GM19043 (cell line): ENCODE measurements around the gene CRYM.
A peak's percentile ranks its signal among the peaks of the same experiment; 100 is the strongest.
"Not testable (repeated sequence)": the region's sequence is repeated elsewhere in the genome, so short reads cannot be mapped to it uniquely, and the experiment has no call there.

ENCODE experiments used
- ATAC-seq: cut with Tn5 transposase; IDR thresholded peaks from one replicate; pipeline ENCODE4 v1.9.1; 2021; ENCODE audit warnings: low read depth; ENCODE audit not compliant: unreplicated experiment

CRYM gene

GRCh38 chr16:21277927-21278706 lies at the start of gene CRYM:
Gene CRYM, minus strand, starts transcription at chr16:21278290. Its CDS starts 39 bp downstream, at chr16:21278251.
- peak; percentile 46 for ATAC-seq

DNA sequence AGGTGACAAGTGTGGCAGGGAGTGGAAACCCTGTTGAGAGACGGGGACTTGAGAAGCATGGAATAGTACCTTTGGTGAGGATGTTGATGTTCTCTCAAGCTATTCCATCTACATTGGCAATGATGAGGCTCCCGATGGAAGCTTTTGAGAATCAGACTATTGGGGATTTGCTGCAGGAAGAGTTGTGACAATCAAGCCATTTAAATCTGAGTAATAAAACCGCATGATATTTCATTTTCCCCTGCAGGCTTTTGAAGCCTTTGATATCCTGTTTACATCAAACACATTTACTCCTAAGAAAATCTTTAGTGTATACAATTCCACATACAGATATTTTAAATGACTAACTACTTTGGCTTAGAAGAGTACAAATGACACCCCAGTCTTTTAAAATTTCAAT lies 49.0 kb upstream of the CRYM start:
- no peak for ATAC-seq

- ATAC-seq, result no peak
Observed at GRCh38 chr16:21326459-21326858, 48.4 kb upstream of the CRYM start.

GRCh38 chr16:21324267-21324666 lies 46.2 kb upstream of the CRYM start:
- no peak for ATAC-seq

- not testable (repeated sequence) for ATAC-seq
Observed at GRCh38 chr16:21322251-21322650, 44.2 kb upstream of the CRYM start.

DNA sequence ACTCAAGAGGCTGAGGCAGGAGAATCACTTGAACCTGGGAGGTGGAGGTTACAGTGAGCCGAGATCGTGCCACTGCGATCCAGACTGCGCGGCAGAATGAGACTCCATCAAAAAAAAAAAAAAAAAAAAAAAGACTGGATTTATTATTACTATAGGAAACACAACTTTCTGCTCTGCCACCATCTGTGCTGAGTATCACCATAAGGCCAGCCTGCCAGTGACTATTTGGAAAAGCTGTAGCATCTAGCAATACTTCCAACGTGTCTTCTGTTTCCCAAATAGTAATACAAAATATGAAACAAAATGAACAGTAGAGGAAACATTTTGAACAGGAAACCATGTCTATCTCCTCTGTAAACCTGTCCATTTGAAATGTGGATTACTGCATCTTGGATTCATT lies 43.6 kb upstream of the CRYM start:
- ATAC-seq, result no peak

GRCh38 chr16:21314339-21314738 lies 36.2 kb upstream of the CRYM start:
- ATAC-seq, result no peak

GRCh38 chr16:21312863-21313372 lies 34.8 kb upstream of the CRYM start:
- not testable (repeated sequence) for ATAC-seq

DNA sequence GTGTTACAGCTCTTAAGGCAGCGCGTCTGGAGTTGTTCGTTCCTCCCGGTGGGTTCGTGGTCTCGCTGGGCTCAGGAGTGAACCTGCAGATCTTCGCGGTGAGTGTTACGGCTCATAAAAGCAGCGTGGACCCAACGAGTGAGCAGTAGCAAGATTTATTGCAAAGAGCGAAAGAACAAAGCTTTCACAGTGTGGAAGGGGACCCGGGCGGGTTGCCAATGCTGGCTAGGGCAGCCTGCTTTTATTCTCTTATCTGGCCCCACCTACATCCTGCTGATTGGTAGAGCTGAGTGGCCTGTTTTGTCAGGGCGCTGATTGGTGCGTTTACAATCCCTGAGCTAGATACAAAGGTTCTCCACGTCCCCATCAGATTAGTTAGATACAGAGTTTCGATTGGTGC lies 34.0 kb upstream of the CRYM start:
- not testable (repeated sequence) for ATAC-seq

GRCh38 chr16:21306712-21307111 lies 28.6 kb upstream of the CRYM start:
- not testable (repeated sequence) for ATAC-seq

DNA sequence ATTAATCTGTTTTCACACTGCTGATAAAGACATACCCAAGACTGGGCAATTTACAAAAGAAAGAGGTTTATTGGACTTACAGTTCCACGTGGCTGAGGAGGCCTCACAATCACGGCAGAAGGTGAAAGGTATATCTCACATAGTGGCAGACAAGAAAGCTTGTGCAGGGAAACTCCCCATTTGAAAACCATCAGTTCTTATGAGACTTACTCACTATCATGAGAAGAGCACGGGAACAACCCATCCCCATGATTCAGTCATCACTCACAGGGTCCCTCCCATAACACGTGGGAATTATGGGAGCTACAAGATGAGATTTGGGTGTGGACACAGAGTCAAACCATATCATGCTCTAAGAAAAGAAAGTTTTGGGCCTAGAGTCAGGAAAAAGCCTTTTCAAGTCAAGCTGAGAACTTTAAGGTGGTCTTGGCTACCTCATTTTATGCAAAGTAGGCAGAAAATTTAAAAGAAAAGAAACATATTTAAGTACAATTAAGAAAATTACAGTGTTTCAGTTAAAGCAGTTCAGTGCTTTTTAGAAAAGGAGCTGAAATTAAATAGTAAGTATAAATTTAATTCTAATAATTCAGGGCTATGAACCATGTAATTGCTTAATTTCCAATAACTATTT lies 24.9 kb upstream of the CRYM start:
- no peak for ATAC-seq

DNA sequence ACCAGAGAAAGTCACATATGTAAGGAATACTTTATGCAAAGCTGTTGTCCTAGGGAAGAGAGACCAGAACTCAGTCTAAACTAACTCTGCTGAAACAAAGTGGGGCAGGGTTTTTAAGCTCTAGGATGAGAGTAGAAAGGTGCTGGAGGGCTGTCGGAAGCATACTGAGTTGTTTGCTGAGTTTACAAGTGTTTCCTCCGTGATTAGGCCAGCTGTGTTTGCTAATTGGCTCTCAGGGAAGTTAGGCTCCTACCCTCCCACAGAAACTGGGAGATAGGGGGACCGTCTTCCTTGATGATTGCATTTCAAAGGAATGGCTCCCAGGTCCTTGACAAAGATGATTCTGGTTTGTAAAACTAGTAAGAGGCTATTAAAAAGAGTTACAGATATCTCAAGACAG lies 24.4 kb upstream of the CRYM start:
- ATAC-seq, result no peak

DNA sequence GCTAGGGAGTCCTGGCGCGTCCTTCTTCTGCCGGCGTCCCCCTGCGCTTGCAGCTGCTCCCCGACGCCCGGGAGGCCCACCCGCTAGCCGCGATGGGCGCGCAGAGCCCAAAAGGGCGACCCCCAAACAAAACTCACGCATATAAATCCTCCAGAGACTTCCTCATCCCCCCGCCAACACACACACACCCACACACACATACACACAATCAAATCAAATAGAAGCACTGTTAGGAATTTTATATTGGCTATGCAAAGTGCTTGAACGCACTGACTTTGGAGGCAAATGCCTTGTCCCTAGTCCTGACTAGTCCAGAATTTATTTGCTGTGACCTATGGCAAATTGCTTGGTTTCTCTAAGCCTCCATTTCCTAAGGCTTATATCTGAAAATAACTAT lies 23.8 kb upstream of the CRYM start:
- no peak for ATAC-seq

DNA sequence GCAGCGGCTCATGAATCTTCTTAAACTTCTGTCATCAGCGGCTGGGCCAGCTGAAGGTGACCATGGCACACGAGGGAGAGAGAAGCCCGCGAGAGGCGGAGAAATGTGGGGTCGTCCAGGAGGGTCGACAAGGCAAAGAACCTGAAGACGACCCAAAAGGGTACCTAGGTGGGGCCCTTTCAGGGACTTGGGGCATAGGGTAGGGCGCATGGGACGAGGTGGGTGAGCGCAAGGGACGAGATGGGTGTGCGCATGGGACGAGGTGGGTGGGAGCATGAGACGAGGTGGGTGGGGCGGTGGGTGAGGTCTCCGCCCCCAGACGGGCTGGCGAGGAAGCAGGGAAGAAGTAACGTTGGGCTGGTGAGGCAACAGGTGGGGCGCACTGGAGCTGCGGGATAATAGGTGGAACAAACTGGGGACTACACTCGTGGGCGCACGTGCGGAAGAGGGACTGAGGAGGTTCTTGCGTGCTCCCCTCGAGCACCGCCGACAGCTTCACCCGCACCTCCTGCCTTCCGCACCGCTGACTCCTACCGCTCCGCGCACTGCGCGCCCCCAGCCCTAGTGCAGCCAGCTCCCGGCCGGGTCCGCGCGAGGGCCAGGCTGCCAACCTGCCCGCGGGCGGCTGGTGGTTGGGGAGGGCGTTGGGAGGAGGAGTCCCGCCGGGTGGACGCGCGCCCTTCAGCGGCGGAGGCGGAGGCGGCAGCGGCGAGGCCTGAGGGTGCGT lies 23.2 kb upstream of the CRYM start:
- ATAC-seq, result peak; percentile 46

DNA sequence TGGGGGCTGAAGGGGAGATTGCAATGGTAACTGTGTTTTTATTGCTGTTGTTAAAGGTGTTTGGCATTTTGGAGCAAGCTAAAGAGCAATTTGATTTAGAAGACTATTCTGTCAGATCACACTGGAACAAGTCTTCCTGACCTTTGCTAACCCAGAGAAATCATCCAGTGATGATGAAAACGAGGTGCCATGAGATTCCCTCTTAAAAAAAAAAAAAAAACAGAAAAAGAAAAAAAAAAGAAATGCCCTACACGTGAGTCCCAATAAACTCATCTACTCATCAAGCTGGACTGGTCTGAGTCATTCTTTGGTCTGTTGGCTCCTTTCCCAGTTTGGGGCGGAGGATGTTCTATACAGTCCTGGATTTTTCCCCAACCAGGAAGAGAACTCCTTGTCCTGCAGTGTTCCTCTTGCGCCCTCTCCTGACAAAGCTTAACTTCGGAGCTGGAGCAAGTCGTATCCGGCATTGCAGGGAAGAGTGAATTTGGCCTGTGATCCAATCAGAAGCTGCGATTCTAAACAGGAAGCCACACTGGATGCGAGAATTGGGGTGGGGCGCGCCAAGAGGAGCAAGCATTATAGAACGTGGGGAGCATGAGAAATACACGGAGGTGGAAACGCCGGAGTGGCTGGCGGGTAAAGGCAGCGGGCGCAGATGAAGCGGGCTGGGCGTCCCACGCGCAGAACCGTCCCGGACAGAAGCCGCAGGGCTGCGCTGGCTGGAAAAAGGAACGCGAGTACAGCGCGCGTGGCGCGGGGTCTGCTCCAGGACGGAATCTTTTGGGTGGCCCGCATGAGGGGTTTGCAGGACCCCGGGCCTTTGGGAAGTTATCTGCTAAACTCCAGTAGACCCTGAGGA lies 22.4 kb upstream of the CRYM start:
- ATAC-seq, result peak; percentile 50

GRCh38 chr16:21289789-21290188 lies 11.7 kb upstream of the CRYM start:
- not testable (repeated sequence) for ATAC-seq

- no peak for ATAC-seq
Observed at GRCh38 chr16:21285314-21285713, 7.2 kb upstream of the CRYM start.

- ATAC-seq, result no peak
Observed at GRCh38 chr16:21284414-21284813, 6.3 kb upstream of the CRYM start.

- ATAC-seq, result no peak
Observed at GRCh38 chr16:21283521-21284289, 5.6 kb upstream of the CRYM start.
